HUDEP-2 (cell line): ENCODE results near the gene MED13.

ENCODE experiments used
- DNase-seq, 76 experiments: peaks; one replicate each; lab custom pipeline; 2025; ENCODE audit not compliant: unreplicated experiment in 76 of 76; lab: John Stamatoyannopoulos, UW

Gene MED13

GRCh38 chr17:62064791-62065563 lies at the start of gene MED13:
MED13 (minus strand) TSS chr17:62065278; CDS start chr17:62065205, 73 bp downstream.
- DNase-seq = peak in 48 of 76 experiments; percentile 3 to 62 (median 30)

GRCh38 chr17:62112229-62112628 lies 47.2 kb upstream of the MED13 start:
- DNase-seq = no peak

GRCh38 chr17:62111562-62112171 lies 46.6 kb upstream of the MED13 start:
- no peak for DNase-seq

- DNase-seq = no peak
These were observed 45.9 kb upstream of the MED13 start for GRCh38 chr17:62110923-62111484.

- no peak for DNase-seq
These were observed 44.8 kb upstream of the MED13 start for GRCh38 chr17:62109924-62110323.

- DNase-seq = peak in 73 of 76 experiments; percentile 8 to 91 (median 65)
These were observed 44.4 kb upstream of the MED13 start for GRCh38 chr17:62109378-62109902.

GRCh38 chr17:62105861-62106260 lies 40.8 kb upstream of the MED13 start:
- DNase-seq = no peak

- no peak for DNase-seq
These were observed 40.3 kb upstream of the MED13 start for GRCh38 chr17:62105357-62105756.

- DNase-seq = no peak
These were observed 36.4 kb upstream of the MED13 start for GRCh38 chr17:62101515-62101914.

- DNase-seq = no peak
These were observed 36.0 kb upstream of the MED13 start for GRCh38 chr17:62101090-62101489.

- no peak for DNase-seq
These were observed 35.0 kb upstream of the MED13 start for GRCh38 chr17:62100055-62100454.

- DNase-seq = no peak
These were observed 34.5 kb upstream of the MED13 start for GRCh38 chr17:62099532-62099931.

- no peak for DNase-seq
These were observed 33.6 kb upstream of the MED13 start for GRCh38 chr17:62098623-62099231.

- no peak for DNase-seq
These were observed 31.3 kb upstream of the MED13 start for GRCh38 chr17:62096401-62096670.

- no peak for DNase-seq
These were observed 29.1 kb upstream of the MED13 start for GRCh38 chr17:62094175-62094574.

- DNase-seq = no peak
These were observed 28.4 kb upstream of the MED13 start for GRCh38 chr17:62093188-62094155.

GRCh38 chr17:62092784-62093183 lies 27.7 kb upstream of the MED13 start:
- no peak for DNase-seq

GRCh38 chr17:62091804-62092203 lies 26.7 kb upstream of the MED13 start:
- no peak for DNase-seq

- no peak for DNase-seq
These were observed 25.8 kb upstream of the MED13 start for GRCh38 chr17:62090868-62091267.

GRCh38 chr17:62090021-62090824 lies 25.1 kb upstream of the MED13 start:
- DNase-seq = no peak
